GM12878 (cell line): ENCODE measurements around the gene PTCD2. TPM values are rescaled to one million over a fixed set of nuclear protein-coding genes. Genes with fewer than 3 reads are reported as not detected.

Experiments used
- ATAC-seq: fragments of 200-7000 bp; cut with Tn5 transposase; 3 replicates; pipeline ENCODE4 v1.9.1; 2020; ENCODE audit warnings: mild to moderate bottlenecking, moderate library complexity
- BruUV-seq: library from RNA; stranded (reverse); fragments of 400-500 nt; replicated peaks from 2 replicates; lab custom pipeline; 2021; lab: Mats Ljungman, UMichigan
- CTCF ChIA-PET: fragments of 300-600 bp; sonication (Branson Sonifier 250); formaldehyde crosslinking; extraction: SDS; loops from one replicate; lab custom pipeline; 2021; ENCODE audit warnings: inconsistent platforms; lab: Yijun Ruan, JAX
- POLR2A ChIA-PET: fragments of 350-600 bp; formaldehyde crosslinking; extraction: SDS; loops from one replicate; lab custom pipeline; 2021; ENCODE audit warnings: inconsistent platforms; lab: Charles Lee
- RAD21 ChIA-PET: fragments of 300-600 bp; sonication (Branson Sonifier 250); formaldehyde crosslinking; loops from one replicate; lab custom pipeline; 2023; ENCODE audit warnings: antibody characterized with exemption; ENCODE audit not compliant: unreplicated experiment; lab: Charles Lee
- SMC1A ChIA-PET: fragments of 300-600 bp; sonication (Branson Sonifier 250); formaldehyde crosslinking; loops from one replicate; lab custom pipeline; 2023; ENCODE audit not compliant: unreplicated experiment, uncharacterized antibody; lab: Charles Lee
- DNase-seq: peaks from one replicate; pipeline ENCODE4 v3.0.0-alpha.2; 2011; ENCODE audit warnings: low read depth, low spot score
- FAIRE-seq: peaks from 3 replicates; lab custom pipeline; 2011; peaks lifted over from hg19 to GRCh38; lab: Jason Lieb, UNC
- H2AFZ ChIP-seq: 2 replicates; pipeline ENCODE4 v1.6.0; 2011; ENCODE audit warnings: low read depth, low read length, control low read depth; ENCODE audit not compliant: control insufficient read depth
- H3K27ac ChIP-seq: 2 replicates; pipeline ENCODE4 v1.5.1; 2011; ENCODE audit warnings: control low read depth; ENCODE audit not compliant: control insufficient read depth, insufficient read depth
- H3K27me3 ChIP-seq, 2 experiments: replicated peaks in 1 of 2; 2 replicates each; pipeline versions ENCODE4 v1.6.0 to v1.6.1; 2011; ENCODE audit warnings: low read length in 1 of 2; ENCODE audit not compliant: control insufficient read depth in 2 of 2, insufficient read depth in 2 of 2
- H3K36me3 ChIP-seq, 2 experiments: 2 replicates each; pipeline ENCODE4 v1.5.1; 2011; ENCODE audit warnings: low read length in 1 of 2; ENCODE audit not compliant: control insufficient read depth in 2 of 2, insufficient read depth in 2 of 2
- H3K4me1 ChIP-seq: 2 replicates; pipeline ENCODE4 v1.6.1; 2011; ENCODE audit warnings: mild to moderate bottlenecking, low read length, moderate library complexity, mixed read lengths; ENCODE audit not compliant: control insufficient read depth, insufficient read depth
- H3K4me2 ChIP-seq: 2 replicates; pipeline ENCODE4 v1.6.0; 2011; ENCODE audit warnings: control low read depth; ENCODE audit not compliant: control insufficient read depth, insufficient read depth
- H3K4me3 ChIP-seq: fragments of 200-600 bp; sonication (generic); 2 replicates; pipeline ENCODE4 v1.5.1; 2016
- H3K79me2 ChIP-seq: 2 replicates; pipeline ENCODE4 v1.6.0; 2011; ENCODE audit warnings: low read length; ENCODE audit not compliant: control insufficient read depth, insufficient read depth
- H3K9ac ChIP-seq: 2 replicates; pipeline ENCODE4 v1.8.0; 2011; ENCODE audit warnings: low read length, control low read depth, mixed read lengths; ENCODE audit not compliant: control insufficient read depth, insufficient read depth
- H3K9me3 ChIP-seq: replicated peaks from 3 replicates; pipeline ENCODE4 v1.5.1; 2011; ENCODE audit warnings: mild to moderate bottlenecking, low read length; ENCODE audit not compliant: control insufficient read depth, insufficient read depth
- H4K20me1 ChIP-seq: 2 replicates; pipeline ENCODE4 v1.6.0; 2011; ENCODE audit not compliant: control insufficient read depth, insufficient read depth
- CBX3 ChIP-seq: fragments of 200-600 bp; sonication (generic); IDR thresholded peaks from 2 replicates; pipeline ENCODE4 v1.6.1; 2016; ENCODE audit warnings: low read depth, borderline replicate concordance
- EED ChIP-seq: sonication (generic); IDR thresholded peaks from 2 replicates; pipeline ENCODE4 v1.6.1; 2016; ENCODE audit warnings: antibody characterized with exemption, low read depth
- KDM1A ChIP-seq: fragments of 200-600 bp; sonication (generic); IDR thresholded peaks from 2 replicates; pipeline ENCODE4 v1.6.1; 2016; ENCODE audit warnings: borderline replicate concordance
- MEF2A ChIP-seq: IDR thresholded peaks from 2 replicates; pipeline ENCODE4 v1.6.1; 2011; ENCODE audit warnings: low read depth, mild to moderate bottlenecking, low read length, moderate library complexity; ENCODE audit not compliant: insufficient read depth
- MTA3 ChIP-seq: IDR thresholded peaks from 2 replicates; pipeline ENCODE4 v1.6.1; 2012; ENCODE audit warnings: low read length, inconsistent platforms, borderline replicate concordance
- PRDM15 ChIP-seq: fragments of 450-650 bp; formaldehyde crosslinking; IDR thresholded peaks from 2 replicates; pipeline ENCODE4 v1.4.0; 2020; ENCODE audit warnings: mild to moderate bottlenecking, moderate library complexity
- WGBS: methylation state at CpG from one replicate; pipeline ENCODE4 v1.1.6; 2016; ENCODE audit warnings: low lambda C conversion rate; ENCODE audit not compliant: insufficient replicate concordance, insufficient coverage; ENCODE audit errors: missing lambda C conversion rate; 5-methylcytosine and 5-hydroxymethylcytosine counted together
- in situ Hi-C: fragments of 300-500 bp; cut with MboI; formaldehyde crosslinking; loops from 9 replicates; pipeline ENCODE4 v1.14.3; 2018; ENCODE audit warnings: mixed read lengths
- intact Hi-C: fragments of 100-400 bp; cut with micrococcal nuclease; formaldehyde crosslinking; loops from one replicate; pipeline ENCODE4 v1.14.2; 2022; ENCODE audit not compliant: unreplicated experiment
- polyA plus RNA-seq, 11 experiments: library from polyadenylated mRNA; depleted of rRNA in 4 of 11; unstranded in 6 of 11; stranded (reverse) in 5 of 11; fragments of >200 nt; fragmentation: Nextera tagmentation in 4 of 11; fragmentation: Illumina TruSeq in 1 of 11; extraction: Ambion mirVana in 4 of 11; extraction: Trizol in 1 of 11; gene quantifications; 1 replicate in 1 of 11; 2 replicates in 10 of 11; pipeline versions ENCODE4 v1.2.1 to v1.2.3, GENCODE V29; 2011 to 2016; ENCODE audit warnings: inconsistent platforms in 2 of 11, missing spikeins in 2 of 11, low read depth in 1 of 11
- total RNA-seq, 4 experiments: library from RNA; depleted of rRNA in 3 of 4; stranded (reverse); fragments of >200 nt in 3 of 4; fragmentation: Illumina TruSeq in 1 of 4; extraction: Trizol in 1 of 4; gene quantifications; 2 replicates each; pipeline versions ENCODE4 v1.2.1 to v1.2.3, GENCODE V29; 2013 to 2021

Gene PTCD2
- total and polyA plus RNA-seq, 10 of the 15 experiments (the other 5 are each of a cell fraction or from before 2014, with no cell fraction given): 8.7 to 15.0 (median 11.9) TPM

- ChIA-PET SMC1A (interaction anchor here (0.7 to 2.8 kb wide), 7 partner anchors 9 to 58 kb away, joined by 3 to 10 read pairs (median 5); no protein-coding TSS in a partner anchor), POLR2A (interaction anchor here (1.2 to 1.6 kb wide), 2 partner anchors 30 to 37 kb away, joined by 3 read pairs; no protein-coding TSS in a partner anchor), CTCF (interaction anchor here (1.0 to 7.1 kb wide), 9 partner anchors 11 to 127 kb away, joined by 3 to 59 read pairs (median 3); no protein-coding TSS in a partner anchor), RAD21 (interaction anchor here (1.1 to 1.3 kb wide), 2 partner anchors 9 to 36 kb away, joined by 3 to 5 read pairs; no protein-coding TSS in a partner anchor)
- 82% methylated on average over 3 of the region's 3 CpGs for WGBS
- Histone ChIP-seq H3K9ac (no peak overlapping the region), H3K79me2 (no peaks in the 10 kb centered on the region), H3K9me3 (no peaks in the 10 kb centered on the region; the same call in 2 of the 3 replicates), H3K27me3 (no peaks in the 10 kb centered on the region), H3K36me3 (peaks cover 0 to 10% of the 10 kb centered on the region in 2 experiments; a peak in 1 of 4 replicates), H2AFZ (no peak overlapping the region), H4K20me1 (no peaks in the 10 kb centered on the region), H3K4me1 (no peaks in the 10 kb centered on the region), H3K27ac (no peak overlapping the region), H3K4me2 (no peak overlapping the region), H3K4me3 (no peak overlapping the region)
- ATAC-seq (no peak), DNase-seq (no peak), FAIRE-seq (no peak)
- BruUV-seq: no TSS peak
- intact Hi-C loops: no loop called here
- TF ChIP-seq MEF2A (no peak), CBX3 (no peak), MTA3 (no peak), KDM1A (no peak), EED (no peak), PRDM15 (no peak)
- in situ Hi-C loops: no loop called here
Measured at GRCh38 chr5:72271702-72272101, 48.5 kb upstream of the PTCD2 start.
